ENCODE measurements around the gene GDF7.
A peak's percentile ranks its signal among the peaks of the same experiment; 100 is the strongest.

Gene GDF7

DNA sequence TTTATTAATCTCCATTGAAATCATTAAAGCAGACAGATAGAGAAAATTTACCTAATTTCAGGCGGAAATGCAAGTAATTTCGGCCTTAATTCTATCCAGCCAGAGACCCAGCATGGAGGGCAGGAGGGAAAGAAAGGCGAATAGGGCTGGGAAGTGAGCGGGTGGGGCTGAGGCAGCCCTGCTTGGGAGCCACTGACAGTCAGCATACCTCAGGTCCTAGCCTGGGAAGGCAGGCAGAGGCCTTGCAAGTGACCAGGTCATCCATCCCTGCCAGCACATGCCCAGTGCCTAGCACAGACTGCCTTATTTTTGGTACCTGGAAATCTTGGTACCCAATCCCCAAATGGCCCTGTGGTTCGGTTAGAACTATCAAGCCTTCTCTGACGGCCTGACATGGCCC is 1.5 kb downstream of the GDF7 start:
- Histone ChIP-seq H3K4me1 (ENCODE audit: control insufficient read depth, insufficient read depth, low read length) (peaks cover 15% of the 10 kb centered on the region), H3K27me3 (ENCODE audit: control insufficient read depth, insufficient read depth, low read length) (peaks cover 86% of the 10 kb centered on the region), H3K9me3 (ENCODE audit: control insufficient read depth, insufficient read depth, low read length) (no peaks in the 10 kb centered on the region), H3K36me3 (ENCODE audit: control insufficient read depth, insufficient read depth, low read length) (no peaks in the 10 kb centered on the region; the same call in 1 of the 2 replicates), H3K27ac (ENCODE audit: low read length) (no peak overlapping the region), H3K4me3 (ENCODE audit: low read length) (no peak overlapping the region)
- DNase-seq (ENCODE audit: low read depth, low spot score): no peak
- no CpG with 5 or more reads among the region's 6 CpGs for WGBS (ENCODE audit: insufficient coverage, insufficient read length)

DNA sequence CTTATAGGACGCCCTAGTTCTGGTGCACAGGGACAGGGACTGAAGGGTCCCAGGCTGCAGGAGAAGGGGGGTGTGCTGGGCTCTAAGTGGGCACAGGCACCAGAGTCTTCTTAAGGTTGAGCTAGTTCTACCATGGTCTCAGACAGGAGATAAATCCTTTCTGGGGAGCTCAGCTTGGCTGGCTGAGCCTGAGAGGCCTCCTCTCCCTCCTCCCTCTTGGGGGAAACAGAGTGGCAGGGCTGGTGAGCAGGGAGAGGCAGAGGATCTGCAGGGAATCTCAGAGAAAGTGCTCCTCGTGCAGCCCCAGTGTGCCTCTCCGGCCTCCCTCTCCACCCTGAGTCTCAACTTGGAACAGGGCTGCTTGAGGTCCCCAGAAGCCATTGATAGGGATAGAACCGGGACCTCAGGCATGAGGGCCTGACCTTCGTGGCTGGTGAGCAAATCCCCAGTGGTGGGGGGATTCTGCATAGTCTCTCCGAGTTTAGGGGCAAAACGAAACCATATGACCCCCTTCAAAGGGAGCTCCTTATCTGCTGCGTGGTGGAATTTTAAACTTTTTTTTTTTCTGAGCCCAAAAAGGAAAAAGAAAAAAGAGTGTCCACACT is 2.0 kb downstream of the GDF7 start:
- no peaks in the 10 kb centered on the region; the same call in 1 of the 2 replicates for H3K36me3 ChIP-seq (ENCODE audit: control insufficient read depth, insufficient read depth, low read length)
- peaks cover 82% of the 10 kb centered on the region for H3K27me3 ChIP-seq (ENCODE audit: control insufficient read depth, insufficient read depth, low read length)
- DNase-seq (ENCODE audit: low read depth, low spot score): no peak
- no CpG with 5 or more reads among the region's 8 CpGs for WGBS (ENCODE audit: insufficient coverage, insufficient read length)
- H3K4me1 ChIP-seq (ENCODE audit: control insufficient read depth, insufficient read depth, low read length): peaks cover 13% of the 10 kb centered on the region
- no peaks in the 10 kb centered on the region for H3K9me3 ChIP-seq (ENCODE audit: control insufficient read depth, insufficient read depth, low read length)
- no peak overlapping the region for H3K4me3 ChIP-seq (ENCODE audit: low read length)
- H3K27ac ChIP-seq (ENCODE audit: low read length): no peak overlapping the region

DNA sequence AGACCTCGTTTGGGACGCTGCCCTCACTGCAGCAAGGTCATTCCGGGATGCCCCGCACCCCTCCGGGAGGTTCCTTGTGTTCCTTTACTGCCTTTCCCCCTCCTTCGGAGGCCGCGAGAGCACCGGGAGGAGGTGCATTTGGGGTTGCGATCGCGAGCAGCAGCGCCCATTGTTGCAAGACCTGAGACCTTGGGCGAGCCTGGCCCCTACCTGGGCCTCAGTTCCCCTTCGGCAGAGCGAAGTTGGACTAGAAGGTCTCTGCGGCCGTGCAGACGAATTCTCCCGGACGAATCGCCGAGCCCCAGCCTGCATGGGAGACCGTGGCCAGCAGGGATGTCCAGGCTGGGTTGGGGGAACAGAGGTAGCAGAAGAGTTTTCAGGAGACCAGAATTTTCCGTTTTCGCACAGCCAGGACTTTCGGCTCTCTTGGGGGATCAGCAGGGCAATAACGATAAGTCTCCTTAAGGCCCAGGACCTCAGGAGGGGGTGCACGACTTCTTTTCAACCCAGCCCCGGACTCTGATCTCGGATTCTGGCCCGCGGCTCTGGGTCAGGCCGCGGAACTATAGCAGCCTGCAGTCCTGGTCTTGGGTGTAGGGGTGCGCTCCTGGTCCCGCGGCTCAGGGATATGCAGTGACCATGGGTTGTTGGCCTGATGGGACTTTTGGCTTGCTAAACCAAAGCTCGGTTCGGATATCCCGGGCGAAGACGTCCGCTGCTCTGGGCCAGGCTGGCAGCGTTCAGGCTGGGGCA is 2.8 kb downstream of the GDF7 start:
- WGBS (ENCODE audit: insufficient coverage, insufficient read length): no CpG with 5 or more reads among the region's 45 CpGs
- Histone ChIP-seq H3K27ac (ENCODE audit: low read length) (no peak overlapping the region), H3K9me3 (ENCODE audit: control insufficient read depth, insufficient read depth, low read length) (no peaks in the 10 kb centered on the region), H3K27me3 (ENCODE audit: control insufficient read depth, insufficient read depth, low read length) (peaks cover 82% of the 10 kb centered on the region), H3K4me3 (ENCODE audit: low read length) (no peak overlapping the region; the same call in 1 of the 2 replicates), H3K4me1 (ENCODE audit: control insufficient read depth, insufficient read depth, low read length) (peaks cover 18% of the 10 kb centered on the region), H3K36me3 (ENCODE audit: control insufficient read depth, insufficient read depth, low read length) (no peaks in the 10 kb centered on the region; the same call in 1 of the 2 replicates)
- no peak for DNase-seq (ENCODE audit: low read depth, low spot score)

DNA sequence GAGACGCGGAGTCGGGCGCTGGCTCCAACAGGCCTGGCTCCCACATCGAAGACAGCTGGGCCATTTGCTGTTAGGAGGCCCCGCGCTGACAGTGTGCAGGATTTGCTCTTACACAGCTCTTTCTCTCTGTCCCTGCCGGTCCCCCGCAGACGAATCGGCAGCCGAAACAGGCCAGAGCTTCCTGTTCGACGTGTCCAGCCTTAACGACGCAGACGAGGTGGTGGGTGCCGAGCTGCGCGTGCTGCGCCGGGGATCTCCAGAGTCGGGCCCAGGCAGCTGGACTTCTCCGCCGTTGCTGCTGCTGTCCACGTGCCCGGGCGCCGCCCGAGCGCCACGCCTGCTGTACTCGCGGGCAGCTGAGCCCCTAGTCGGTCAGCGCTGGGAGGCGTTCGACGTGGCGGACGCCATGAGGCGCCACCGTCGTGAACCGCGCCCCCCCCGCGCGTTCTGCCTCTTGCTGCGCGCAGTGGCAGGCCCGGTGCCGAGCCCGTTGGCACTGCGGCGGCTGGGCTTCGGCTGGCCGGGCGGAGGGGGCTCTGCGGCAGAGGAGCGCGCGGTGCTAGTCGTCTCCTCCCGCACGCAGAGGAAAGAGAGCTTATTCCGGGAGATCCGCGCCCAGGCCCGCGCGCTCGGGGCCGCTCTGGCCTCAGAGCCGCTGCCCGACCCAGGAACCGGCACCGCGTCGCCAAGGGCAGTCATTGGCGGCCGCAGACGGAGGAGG is 3.5 kb downstream of the GDF7 start:
- peak overlapping the region; percentile 10; the same call in 1 of the 2 replicates for H3K4me3 ChIP-seq (ENCODE audit: low read length)
- H3K9me3 ChIP-seq (ENCODE audit: control insufficient read depth, insufficient read depth, low read length): no peaks in the 10 kb centered on the region
- H3K4me1 ChIP-seq (ENCODE audit: control insufficient read depth, insufficient read depth, low read length): peaks cover 16% of the 10 kb centered on the region
- DNase-seq (ENCODE audit: low read depth, low spot score): no peak
- H3K36me3 ChIP-seq (ENCODE audit: control insufficient read depth, insufficient read depth, low read length): no peaks in the 10 kb centered on the region
- no peak overlapping the region for H3K27ac ChIP-seq (ENCODE audit: low read length)
- no CpG with 5 or more reads among the region's 83 CpGs for WGBS (ENCODE audit: insufficient coverage, insufficient read length)
- H3K27me3 ChIP-seq (ENCODE audit: control insufficient read depth, insufficient read depth, low read length): peaks cover 75% of the 10 kb centered on the region

DNA sequence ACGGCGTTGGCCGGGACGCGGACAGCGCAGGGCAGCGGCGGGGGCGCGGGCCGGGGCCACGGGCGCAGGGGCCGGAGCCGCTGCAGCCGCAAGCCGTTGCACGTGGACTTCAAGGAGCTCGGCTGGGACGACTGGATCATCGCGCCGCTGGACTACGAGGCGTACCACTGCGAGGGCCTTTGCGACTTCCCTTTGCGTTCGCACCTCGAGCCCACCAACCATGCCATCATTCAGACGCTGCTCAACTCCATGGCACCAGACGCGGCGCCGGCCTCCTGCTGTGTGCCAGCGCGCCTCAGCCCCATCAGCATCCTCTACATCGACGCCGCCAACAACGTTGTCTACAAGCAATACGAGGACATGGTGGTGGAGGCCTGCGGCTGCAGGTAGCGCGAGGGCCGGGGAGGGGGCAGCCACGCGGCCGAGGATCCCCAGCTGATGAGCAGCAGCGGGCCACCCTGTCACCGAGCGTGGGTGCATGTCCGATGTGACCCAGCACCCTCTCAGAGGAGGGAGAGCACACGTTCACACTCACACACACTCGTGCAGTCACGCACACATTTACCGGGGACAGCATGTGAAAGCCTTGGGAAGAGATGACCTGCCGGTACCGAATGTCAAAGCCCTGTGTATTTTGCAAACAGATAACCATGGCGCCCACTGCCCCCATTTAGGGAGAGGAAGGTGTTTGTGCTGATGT is 4.2 kb downstream of the GDF7 start:
- Histone ChIP-seq H3K4me3 (ENCODE audit: low read length) (peak overlapping the region; percentile 10; the same call in 1 of the 2 replicates), H3K36me3 (ENCODE audit: control insufficient read depth, insufficient read depth, low read length) (no peaks in the 10 kb centered on the region), H3K9me3 (ENCODE audit: control insufficient read depth, insufficient read depth, low read length) (no peaks in the 10 kb centered on the region), H3K4me1 (ENCODE audit: control insufficient read depth, insufficient read depth, low read length) (peaks cover 18% of the 10 kb centered on the region), H3K27ac (ENCODE audit: low read length) (no peak overlapping the region), H3K27me3 (ENCODE audit: control insufficient read depth, insufficient read depth, low read length) (peaks cover 67% of the 10 kb centered on the region)
- WGBS (ENCODE audit: insufficient coverage, insufficient read length): no CpG with 5 or more reads among the region's 60 CpGs
- DNase-seq (ENCODE audit: low read depth, low spot score): no peak

DNA sequence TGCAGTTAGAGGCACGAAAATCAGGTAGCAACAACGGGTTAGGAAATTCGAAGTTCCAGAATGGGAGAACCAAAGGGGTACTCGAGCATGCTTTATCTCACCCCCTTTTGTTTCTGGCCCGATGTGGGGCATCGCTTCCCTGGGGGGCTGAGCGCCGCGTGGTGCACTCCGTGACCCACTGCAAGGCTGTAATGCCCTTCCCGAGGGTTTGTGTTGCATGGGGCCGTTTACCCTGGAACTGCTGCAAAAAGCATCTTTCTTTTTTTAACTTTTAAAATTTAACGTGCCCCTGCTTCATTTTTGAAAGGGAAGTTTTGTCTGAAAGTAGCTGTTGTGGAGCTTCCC is 4.8 kb downstream of the GDF7 start:
- H3K4me1 ChIP-seq (ENCODE audit: control insufficient read depth, insufficient read depth, low read length): peaks cover 18% of the 10 kb centered on the region
- no peaks in the 10 kb centered on the region for H3K9me3 ChIP-seq (ENCODE audit: control insufficient read depth, insufficient read depth, low read length)
- H3K27ac ChIP-seq (ENCODE audit: low read length): no peak overlapping the region
- H3K27me3 ChIP-seq (ENCODE audit: control insufficient read depth, insufficient read depth, low read length): peaks cover 62% of the 10 kb centered on the region
- DNase-seq (ENCODE audit: low read depth, low spot score): no peak
- no peaks in the 10 kb centered on the region for H3K36me3 ChIP-seq (ENCODE audit: control insufficient read depth, insufficient read depth, low read length)
- no peak overlapping the region; the same call in 1 of the 2 replicates for H3K4me3 ChIP-seq (ENCODE audit: low read length)
- no CpG with 5 or more reads among the region's 13 CpGs for WGBS (ENCODE audit: insufficient coverage, insufficient read length)

DNA sequence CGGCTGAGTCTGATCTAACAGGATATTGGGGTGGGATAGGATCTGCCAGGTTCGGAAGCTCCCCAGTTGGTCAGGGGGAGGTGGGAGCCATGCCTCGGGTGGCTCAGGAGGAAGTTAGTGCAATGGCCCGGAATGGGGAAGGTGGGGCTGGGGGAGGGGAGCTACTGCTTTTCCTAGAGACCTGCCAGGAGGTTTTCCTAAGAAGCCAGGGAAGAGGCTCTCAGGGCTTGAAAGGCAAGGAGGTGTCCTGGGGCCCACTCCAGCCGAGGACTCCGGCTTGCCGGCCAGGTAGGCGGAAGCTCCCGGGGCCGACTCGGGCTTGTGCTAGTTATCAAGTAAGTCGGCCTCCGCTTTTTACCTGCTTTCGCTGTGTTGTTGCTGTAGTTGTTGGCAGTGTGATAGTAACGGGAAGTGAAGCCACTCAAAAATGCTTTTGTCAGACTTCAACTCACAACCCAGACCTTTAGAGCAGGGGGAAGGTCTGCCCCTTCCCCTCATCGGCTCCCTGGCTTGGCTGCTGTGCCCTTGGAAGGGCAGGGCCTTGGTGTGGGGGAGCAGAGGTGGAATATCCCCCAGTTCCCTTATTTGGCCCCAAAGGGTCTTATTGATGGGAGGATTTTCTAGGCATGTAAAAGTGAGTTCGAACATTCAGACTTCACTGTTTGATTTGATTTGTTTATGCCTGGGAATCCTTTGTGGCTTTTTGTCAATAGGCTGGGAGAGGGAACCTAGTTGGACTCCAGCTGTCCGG is 5.4 kb downstream of the GDF7 start:
- Histone ChIP-seq H3K27ac (ENCODE audit: low read length) (no peak overlapping the region), H3K4me3 (ENCODE audit: low read length) (no peak overlapping the region), H3K4me1 (ENCODE audit: control insufficient read depth, insufficient read depth, low read length) (peaks cover 18% of the 10 kb centered on the region), H3K36me3 (ENCODE audit: control insufficient read depth, insufficient read depth, low read length) (no peaks in the 10 kb centered on the region), H3K9me3 (ENCODE audit: control insufficient read depth, insufficient read depth, low read length) (no peaks in the 10 kb centered on the region), H3K27me3 (ENCODE audit: control insufficient read depth, insufficient read depth, low read length) (peaks cover 61% of the 10 kb centered on the region)
- WGBS (ENCODE audit: insufficient coverage, insufficient read length): no CpG with 5 or more reads among the region's 18 CpGs
- no peak for DNase-seq (ENCODE audit: low read depth, low spot score)

DNA sequence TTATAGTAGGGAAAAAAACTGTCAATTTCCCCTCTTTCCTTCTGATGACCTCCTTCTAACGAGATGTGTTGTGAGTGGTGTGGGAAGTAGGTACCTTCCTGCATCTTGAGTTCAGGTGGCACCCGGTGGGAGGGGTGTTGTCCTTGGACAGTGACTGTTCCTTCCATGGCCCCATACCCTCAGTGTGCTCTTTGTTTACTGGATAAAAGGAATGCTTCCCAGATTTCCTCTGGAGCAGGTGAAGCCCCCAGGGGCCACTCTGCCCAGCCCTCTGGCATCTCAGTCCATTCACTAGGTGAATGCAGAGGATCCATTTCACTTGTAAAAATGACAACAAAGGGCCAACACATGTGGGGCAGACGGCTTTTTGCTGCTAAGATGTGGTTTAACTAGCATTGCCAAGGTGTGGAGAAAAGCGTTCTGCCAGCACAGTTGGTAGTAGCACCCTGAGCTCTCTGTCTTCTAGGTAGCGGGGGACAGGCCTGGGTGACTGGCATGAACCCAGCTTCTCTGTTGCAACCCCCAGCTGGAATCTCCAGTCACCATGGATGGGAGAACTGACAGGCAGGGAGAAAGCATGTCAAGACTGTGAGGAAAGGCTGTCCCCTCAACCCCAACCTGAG is 6.9 kb downstream of the GDF7 start:
- no peak overlapping the region for H3K4me3 ChIP-seq (ENCODE audit: low read length)
- no peak overlapping the region for H3K27ac ChIP-seq (ENCODE audit: low read length)
- no peak for DNase-seq (ENCODE audit: low read depth, low spot score)
- no peaks in the 10 kb centered on the region for H3K9me3 ChIP-seq (ENCODE audit: control insufficient read depth, insufficient read depth, low read length)
- H3K4me1 ChIP-seq (ENCODE audit: control insufficient read depth, insufficient read depth, low read length): peaks cover 18% of the 10 kb centered on the region
- H3K36me3 ChIP-seq (ENCODE audit: control insufficient read depth, insufficient read depth, low read length): no peaks in the 10 kb centered on the region
- peaks cover 47% of the 10 kb centered on the region for H3K27me3 ChIP-seq (ENCODE audit: control insufficient read depth, insufficient read depth, low read length)
- WGBS (ENCODE audit: insufficient coverage, insufficient read length): no CpG with 5 or more reads among the region's 5 CpGs

DNA sequence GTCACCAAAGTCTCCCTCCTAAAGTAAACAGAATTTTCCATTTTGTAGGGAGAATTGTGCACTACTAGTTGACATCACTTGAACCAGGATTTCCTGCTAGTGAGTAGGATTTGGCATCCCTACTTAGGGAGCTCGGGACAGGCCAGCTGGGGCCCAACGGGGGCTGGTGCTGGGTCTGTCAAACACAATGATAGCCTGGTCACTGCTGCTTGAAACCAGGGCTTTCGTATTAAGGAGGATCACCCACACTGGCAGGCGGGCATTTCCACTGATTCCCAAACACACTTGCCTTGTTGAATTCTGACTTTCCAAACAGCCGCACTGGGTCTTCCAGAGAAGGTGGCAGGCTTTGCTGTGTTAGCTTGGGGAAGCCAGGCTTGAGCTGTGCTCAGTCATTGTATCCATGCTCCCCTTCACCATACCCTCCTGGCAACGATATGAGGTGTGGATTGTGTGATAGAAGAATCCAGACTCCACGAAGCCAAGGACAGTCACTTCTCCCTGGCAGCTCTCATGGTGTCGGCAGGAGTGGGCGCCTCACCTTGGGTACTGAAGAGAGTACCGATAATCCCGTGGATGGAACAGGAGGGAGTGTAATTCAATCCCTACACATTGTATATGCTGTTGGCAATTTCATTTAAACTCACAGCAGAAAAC is 7.5 kb downstream of the GDF7 start:
- peaks cover 41% of the 10 kb centered on the region for H3K27me3 ChIP-seq (ENCODE audit: control insufficient read depth, insufficient read depth, low read length)
- no peaks in the 10 kb centered on the region for H3K36me3 ChIP-seq (ENCODE audit: control insufficient read depth, insufficient read depth, low read length)
- no peaks in the 10 kb centered on the region for H3K9me3 ChIP-seq (ENCODE audit: control insufficient read depth, insufficient read depth, low read length)
- H3K27ac ChIP-seq (ENCODE audit: low read length): no peak overlapping the region
- H3K4me3 ChIP-seq (ENCODE audit: low read length): no peak overlapping the region
- no peak for DNase-seq (ENCODE audit: low read depth, low spot score)
- no CpG with 5 or more reads among the region's 11 CpGs for WGBS (ENCODE audit: insufficient coverage, insufficient read length)
- H3K4me1 ChIP-seq (ENCODE audit: control insufficient read depth, insufficient read depth, low read length): peaks cover 18% of the 10 kb centered on the region
